GM21786 (cell line): ENCODE data around the gene LHX5.
"Not testable (repeated sequence)": the region's sequence is repeated elsewhere in the genome, so short reads cannot be mapped to it uniquely, and the experiment has no call there.

Source experiments
- ATAC-seq: cut with Tn5 transposase; IDR thresholded peaks from one replicate; pipeline ENCODE4 v1.9.1; 2021; ENCODE audit not compliant: unreplicated experiment

Gene LHX5

GRCh38 chr12:113471619-113472171 lies at the start of gene LHX5:
TSS of gene LHX5 (minus strand) at chr12:113471871. CDS start at chr12:113471498, 373 bp downstream.
- ATAC-seq: no peak

GRCh38 chr12:113519464-113520307 lies 48.0 kb upstream of the LHX5 start:
- ATAC-seq: no peak

GRCh38 chr12:113515082-113515856 lies 43.6 kb upstream of the LHX5 start:
- no peak for ATAC-seq

GRCh38 chr12:113514602-113515001 lies 42.9 kb upstream of the LHX5 start:
- no peak for ATAC-seq

- ATAC-seq: no peak
Measured at GRCh38 chr12:113512568-113512967, 40.9 kb upstream of the LHX5 start.

- ATAC-seq: no peak
Measured at GRCh38 chr12:113506867-113507266, 35.2 kb upstream of the LHX5 start.

GRCh38 chr12:113505941-113506340 lies 34.3 kb upstream of the LHX5 start:
- no peak for ATAC-seq

- ATAC-seq: no peak
Measured at GRCh38 chr12:113504917-113505316, 33.2 kb upstream of the LHX5 start.

GRCh38 chr12:113500782-113501311 lies 29.2 kb upstream of the LHX5 start:
- no peak for ATAC-seq

- no peak for ATAC-seq
Measured at GRCh38 chr12:113500306-113500675, 28.6 kb upstream of the LHX5 start.

- ATAC-seq: no peak
Measured at GRCh38 chr12:113498490-113498889, 26.8 kb upstream of the LHX5 start.

- ATAC-seq: no peak
Measured at GRCh38 chr12:113497693-113498092, 26.0 kb upstream of the LHX5 start.

GRCh38 chr12:113495941-113496340 lies 24.3 kb upstream of the LHX5 start:
- ATAC-seq: not testable (repeated sequence)

- ATAC-seq: no peak
Measured at GRCh38 chr12:113488322-113488721, 16.7 kb upstream of the LHX5 start.

GRCh38 chr12:113486722-113487121 lies 15.1 kb upstream of the LHX5 start:
- no peak for ATAC-seq

- ATAC-seq: no peak
Measured at GRCh38 chr12:113485330-113485729, 13.7 kb upstream of the LHX5 start.

- no peak for ATAC-seq
Measured at GRCh38 chr12:113482334-113482733, 10.7 kb upstream of the LHX5 start.

GRCh38 chr12:113480336-113480971 lies 8.8 kb upstream of the LHX5 start:
- ATAC-seq: no peak

GRCh38 chr12:113479590-113480335 lies 8.1 kb upstream of the LHX5 start:
- no peak for ATAC-seq

- ATAC-seq: no peak
Measured at GRCh38 chr12:113479216-113479589, 7.5 kb upstream of the LHX5 start.
